GM20431 (cell line): ENCODE data around the gene AMPH.

Source experiments
- in situ Hi-C: fragments of 300-500 bp; cut with MseI, MboI; formaldehyde crosslinking; loops from one replicate; pipeline ENCODE4 v1.15.0; 2020; ENCODE audit warnings: low sequenced_read_pairs; ENCODE audit not compliant: unreplicated experiment

AMPH gene

DNA sequence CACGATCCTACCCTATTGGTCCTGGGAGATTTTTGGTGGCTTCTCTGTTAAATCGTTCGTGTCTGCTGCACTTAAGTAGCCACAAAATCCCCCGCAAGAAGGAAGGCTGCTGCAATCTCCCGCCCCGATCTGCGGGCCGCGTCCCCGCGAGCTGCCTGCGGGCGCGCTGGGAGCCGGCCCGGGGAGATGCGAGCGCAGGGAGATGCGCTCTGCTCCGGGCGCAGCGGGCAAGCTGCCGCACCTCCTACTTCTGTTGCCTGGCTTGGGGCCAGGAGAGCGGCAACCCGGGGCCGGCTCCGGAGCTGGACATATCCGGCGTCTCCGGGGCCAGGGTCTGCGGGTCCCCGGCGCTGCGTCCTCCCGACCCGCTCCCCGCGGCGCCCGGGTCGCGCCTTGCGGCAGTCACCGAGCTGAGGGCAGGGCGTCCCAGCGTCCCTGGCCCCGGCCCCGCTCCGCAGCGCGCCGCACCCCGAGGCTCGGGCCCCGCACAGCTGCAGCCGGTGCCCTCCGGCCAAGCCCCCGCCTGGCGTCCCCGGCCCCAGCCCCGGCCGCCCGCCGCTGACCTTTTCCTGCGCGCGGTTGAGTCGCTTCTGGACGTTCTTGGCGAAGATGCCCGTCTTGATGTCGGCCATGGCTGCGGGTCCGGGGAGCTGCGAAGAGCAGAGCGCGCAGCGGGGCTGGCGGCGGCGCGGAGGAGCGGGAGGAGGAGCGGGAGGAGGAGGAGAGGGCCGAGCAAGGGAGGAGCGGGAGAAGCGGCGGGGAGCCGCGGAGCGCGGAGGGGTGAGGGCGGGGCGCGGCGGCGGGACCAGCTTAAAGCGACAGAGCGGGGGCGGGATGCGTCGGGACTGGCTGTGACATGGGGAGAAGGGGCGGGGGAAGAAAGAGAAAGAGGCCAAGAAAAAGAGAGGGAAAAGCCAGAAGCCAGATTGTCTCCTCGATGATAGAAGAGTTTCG is at the start of gene AMPH:
Gene AMPH, minus strand, starts transcription at position 654 of the 954 bp plus-strand sequence. Its CDS starts 22 bp downstream, at position 632.
- in situ Hi-C loops, result no loop called here

- in situ Hi-C loops, result no loop called here
These were observed 48.2 kb upstream of the AMPH start for GRCh38 chr7:38679419-38679818.

DNA sequence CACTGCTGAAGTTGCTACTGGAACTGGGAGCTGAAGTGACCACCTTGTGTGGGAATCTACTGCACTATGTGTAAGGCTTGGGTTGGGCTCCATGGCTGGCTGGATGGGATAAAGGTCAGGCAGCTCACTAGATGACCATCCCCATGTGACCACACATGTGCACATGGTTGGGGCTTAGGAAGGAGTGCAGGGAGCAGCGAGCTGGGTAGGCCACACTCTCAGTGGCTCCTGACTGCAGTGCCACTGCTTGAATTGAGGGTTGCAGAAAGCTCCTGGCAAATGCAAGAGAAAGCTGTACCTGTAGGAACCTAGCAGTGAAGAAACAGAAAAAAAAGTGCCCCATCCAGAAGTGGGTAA is 47.5 kb upstream of the AMPH start:
- in situ Hi-C loops, result no loop called here

GRCh38 chr7:38677981-38678697 is 47.0 kb upstream of the AMPH start:
- in situ Hi-C loops, result no loop called here

GRCh38 chr7:38675494-38676106 is 44.4 kb upstream of the AMPH start:
- in situ Hi-C loops, result no loop called here

GRCh38 chr7:38674513-38674912 is 43.3 kb upstream of the AMPH start:
- in situ Hi-C loops, result no loop called here

GRCh38 chr7:38673795-38674194 is 42.6 kb upstream of the AMPH start:
- in situ Hi-C loops, result no loop called here

DNA sequence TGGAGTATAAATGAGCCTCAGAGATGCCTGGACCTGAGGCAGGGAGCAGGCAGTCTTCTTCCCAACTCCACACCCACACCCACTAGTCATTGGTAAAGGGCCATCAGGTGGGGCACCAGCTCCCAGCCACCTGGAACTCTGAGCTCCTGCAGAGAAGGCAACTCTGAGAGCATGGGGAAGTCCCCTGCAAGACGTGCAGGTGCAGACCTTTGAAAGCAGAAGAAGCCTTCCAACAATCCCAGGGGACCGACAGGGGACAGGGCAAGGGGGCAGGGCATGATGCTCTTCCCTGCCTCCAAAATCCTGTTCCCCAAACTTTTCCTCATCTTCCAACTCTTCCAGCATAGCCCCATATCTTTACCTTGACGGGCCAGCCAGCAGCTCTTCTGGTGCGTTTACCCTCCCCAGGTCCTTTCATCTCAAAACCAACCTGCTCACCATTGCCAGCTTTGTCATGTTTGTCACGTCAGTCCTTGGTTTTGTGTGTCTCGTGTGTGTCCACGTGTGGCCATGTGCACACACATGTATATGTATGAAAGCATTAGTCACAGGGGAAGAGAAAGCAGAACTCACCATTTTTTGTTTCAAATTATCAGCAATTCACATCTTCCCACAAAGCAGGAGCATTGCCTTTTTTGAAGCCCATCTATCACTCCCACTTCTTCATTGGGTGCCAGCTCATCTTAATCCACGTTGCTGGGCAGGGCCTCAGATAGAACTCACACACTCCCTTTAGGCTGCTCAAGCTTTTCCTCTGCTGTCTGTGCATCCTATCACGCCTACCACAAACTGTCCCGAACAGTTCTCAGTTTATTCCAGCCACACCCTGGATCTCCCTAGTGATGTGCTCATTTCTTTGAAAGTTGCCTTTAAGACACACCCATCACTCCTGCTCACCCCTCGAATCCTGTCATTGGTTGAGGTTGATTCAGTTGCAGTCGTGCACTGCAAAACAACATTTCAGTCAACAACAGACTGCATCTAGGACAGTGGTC is 41.0 kb upstream of the AMPH start:
- in situ Hi-C loops, result no loop called here

DNA sequence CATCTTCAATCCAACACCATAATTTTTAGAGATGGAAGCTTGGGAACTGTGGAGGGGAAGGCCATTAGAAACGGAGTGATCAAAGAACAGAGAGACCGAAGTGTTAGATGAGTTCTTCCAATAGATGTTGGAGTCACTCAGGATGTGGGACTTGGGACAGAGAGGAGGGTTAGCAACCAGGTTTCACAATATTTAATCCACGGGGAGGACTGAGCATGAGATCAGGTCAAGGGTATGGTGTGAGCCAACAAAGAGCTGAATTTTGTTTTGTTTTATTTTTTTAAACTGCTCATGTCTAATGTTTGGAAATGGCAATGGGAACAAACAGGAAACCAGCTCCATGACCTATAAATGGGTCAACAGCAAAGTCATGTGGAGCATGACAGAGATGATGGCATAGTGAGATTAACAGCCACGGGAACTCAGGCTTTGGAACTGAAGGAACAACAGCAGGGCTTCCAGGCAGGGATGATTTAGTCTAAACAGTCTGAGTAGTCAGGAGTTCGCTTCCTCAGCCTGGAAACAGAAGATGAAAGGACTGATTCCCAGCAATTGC is 38.9 kb upstream of the AMPH start:
- in situ Hi-C loops, result no loop called here

- in situ Hi-C loops, result no loop called here
These were observed 33.8 kb upstream of the AMPH start for GRCh38 chr7:38664972-38665371.

- in situ Hi-C loops, result no loop called here
These were observed 29.4 kb upstream of the AMPH start for GRCh38 chr7:38660427-38661099.

DNA sequence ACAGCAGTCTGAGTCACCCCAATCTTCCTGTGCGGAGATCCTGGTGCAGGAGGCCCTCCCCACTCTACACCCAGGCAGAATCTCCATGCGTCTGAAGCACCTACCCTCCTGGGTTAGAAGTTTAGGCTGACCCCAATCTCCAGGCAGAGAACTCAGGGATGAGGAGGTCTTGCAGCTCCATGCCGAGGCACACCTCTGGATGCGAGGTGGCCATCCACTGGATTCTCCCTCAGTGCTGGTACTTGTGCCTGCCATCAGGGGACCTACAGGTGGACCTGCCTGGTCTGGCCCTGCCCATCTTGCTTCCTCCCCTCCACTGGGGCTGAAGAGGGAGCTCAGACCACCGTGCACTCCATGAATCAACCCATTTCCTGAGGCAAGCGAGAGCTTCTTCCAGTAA is 28.8 kb upstream of the AMPH start:
- in situ Hi-C loops, result loop anchor here (10.0 kb wide), 1 partner anchor 265 kb away; no protein-coding TSS in a partner anchor

- in situ Hi-C loops, result loop anchor here (10.0 kb wide), 1 partner anchor 264 kb away; no protein-coding TSS in a partner anchor
These were observed 27.7 kb upstream of the AMPH start for GRCh38 chr7:38658921-38659320.

- in situ Hi-C loops, result loop anchor here (10.0 kb wide), 1 partner anchor 262 kb away; no protein-coding TSS in a partner anchor
These were observed 25.8 kb upstream of the AMPH start for GRCh38 chr7:38656968-38657367.

DNA sequence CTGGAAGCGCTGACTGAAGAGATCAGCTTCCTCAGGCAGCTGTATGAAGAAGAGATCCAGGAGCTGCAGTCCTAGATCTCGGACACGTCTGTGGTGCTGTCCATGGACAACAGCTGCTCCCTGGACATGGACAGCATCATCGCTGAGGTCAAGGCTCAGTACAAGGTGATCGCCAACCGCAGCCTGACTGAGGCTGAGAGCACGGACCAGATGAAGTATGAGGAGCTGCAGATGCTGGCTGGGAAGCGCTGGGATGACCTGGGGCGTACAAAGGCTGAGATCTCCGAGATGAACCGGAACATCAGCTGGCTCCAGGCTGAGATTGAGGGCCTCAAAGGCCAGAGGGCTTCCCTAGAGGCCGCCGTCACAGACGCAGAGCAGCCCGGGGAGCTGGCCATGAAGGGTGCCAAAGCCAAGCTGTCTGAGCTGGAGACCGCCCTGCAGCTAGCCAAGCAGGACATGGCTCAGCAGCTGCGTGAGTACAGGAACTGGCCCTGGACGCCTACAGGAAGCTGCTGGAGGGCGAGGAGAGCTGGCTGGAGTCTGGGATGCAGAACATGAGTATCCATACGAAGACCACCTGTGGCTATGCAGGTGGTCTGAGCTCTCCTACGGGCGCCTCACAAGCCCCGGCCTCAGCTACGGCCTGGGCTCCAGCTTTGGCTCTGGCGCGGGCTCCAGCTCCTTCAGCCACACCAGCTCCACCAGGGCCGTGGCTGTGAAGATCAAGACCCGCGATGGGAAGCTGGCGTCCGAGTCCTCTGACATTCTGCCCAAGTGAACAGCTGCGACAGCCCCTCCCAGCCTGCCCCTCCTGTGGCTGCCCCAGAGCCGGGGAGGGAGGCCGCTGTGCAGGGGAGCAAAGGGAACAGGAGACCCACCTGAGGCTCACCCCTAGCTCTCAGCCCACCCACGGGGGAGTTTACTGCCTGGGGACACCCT is 24.9 kb upstream of the AMPH start:
- in situ Hi-C loops, result loop anchor here (10.0 kb wide), 1 partner anchor 261 kb away; no protein-coding TSS in a partner anchor

GRCh38 chr7:38637957-38638356 is 6.8 kb upstream of the AMPH start:
- in situ Hi-C loops, result no loop called here

- in situ Hi-C loops, result no loop called here
These were observed 1.2 kb upstream of the AMPH start for GRCh38 chr7:38632411-38632810.
